ENCODE data around the gene COQ2. TPM values are rescaled to one million over a fixed set of nuclear protein-coding genes. Genes with fewer than 3 reads are reported as not detected.
"Not testable (repeated sequence)": the region's sequence is repeated elsewhere in the genome, so short reads cannot be mapped to it uniquely, and the experiment has no call there.

The COQ2 gene
- total and polyA plus RNA-seq, 7 donors, result 6.4 to 29.1 (median 12.4) TPM

DNA sequence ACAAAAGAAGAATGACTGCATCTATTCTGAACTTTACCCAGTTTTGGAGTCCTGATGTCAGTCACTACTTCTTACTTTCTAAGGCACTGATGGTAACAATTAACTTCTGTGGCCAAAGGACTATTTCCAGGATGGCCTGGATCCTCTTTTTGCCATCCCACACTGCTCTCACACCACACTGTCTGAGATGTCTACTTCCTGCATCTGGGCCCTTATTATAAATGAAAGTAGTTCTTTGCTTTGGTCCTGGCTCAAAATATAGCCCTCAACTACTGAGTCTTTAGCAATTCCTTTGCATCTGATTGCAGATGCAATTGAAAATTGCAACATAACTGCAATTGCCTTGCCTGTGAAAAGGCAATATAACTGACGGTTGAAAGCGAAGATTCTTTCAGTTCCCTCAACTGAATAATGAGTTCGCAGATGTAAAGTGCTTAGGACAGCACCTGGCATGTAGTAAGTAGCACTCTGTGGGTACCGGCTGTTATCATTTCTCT lies 44.2 kb downstream of the COQ2 start:
- ATAC-seq, result no peak
- H3K4me3 ChIP-seq, result no peak overlapping the region
- DNase-seq, result no peak

DNA sequence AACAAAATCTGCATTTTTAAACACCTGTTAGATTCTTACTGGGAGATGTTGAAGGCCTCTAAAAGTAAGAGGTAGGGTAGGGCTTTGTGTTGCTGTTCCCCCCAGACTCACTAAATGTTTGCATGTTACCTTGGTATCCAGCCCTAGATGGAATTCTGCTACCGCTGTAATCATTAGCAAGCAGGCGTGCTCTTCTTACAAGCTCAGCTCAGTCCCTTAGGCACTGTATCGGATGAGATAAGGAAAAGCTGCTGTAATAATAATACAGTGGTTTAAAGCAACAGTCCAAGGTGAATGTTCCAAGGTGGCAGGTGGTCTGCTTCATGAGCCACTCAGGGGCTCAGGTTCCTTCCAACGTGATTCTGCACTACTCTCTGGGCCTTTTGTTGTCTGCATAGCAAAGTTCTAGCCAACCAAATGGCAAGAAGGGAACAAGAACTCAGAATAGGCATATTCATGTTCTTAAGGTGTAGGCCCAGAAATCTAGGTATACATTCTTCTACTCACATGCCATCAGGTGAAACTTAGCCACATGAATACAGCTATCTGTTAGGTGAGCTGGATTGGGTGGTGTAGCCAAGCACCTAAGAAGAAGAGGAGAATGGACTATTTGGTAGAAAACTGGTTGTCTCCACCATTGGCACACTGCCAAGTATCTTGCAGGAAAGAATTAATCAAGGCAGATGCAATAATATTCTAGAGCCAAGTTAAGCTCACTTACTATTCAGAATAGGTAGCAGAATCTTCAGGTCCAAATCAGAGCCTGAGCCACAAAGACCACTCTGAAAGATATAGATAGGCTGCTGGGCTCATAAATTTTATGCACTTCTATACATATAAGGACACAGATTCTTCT lies 46.0 kb downstream of the COQ2 start:
- no peaks in the 10 kb centered on the region for H3K9me3 ChIP-seq
- 90 to 93% (median 91%) methylated on average over 4 of the region's 4 CpGs for WGBS, 3 donors
- no peak overlapping the region for H3K4me3 ChIP-seq
- no peak for TF ChIP-seq CTCF (IDR thresholded peaks at IDR 0.05)
- ATAC-seq, result no peak
- no peaks in the 10 kb centered on the region for H3K27me3 ChIP-seq (ENCODE audit: insufficient read depth in 3 of 3, low read length in 2 of 3)
- no peak for DNase-seq
- no peaks in the 10 kb centered on the region for H3K4me1 ChIP-seq
- intact Hi-C loops (cut with DNase I), result no loop called here
- no peaks in the 10 kb centered on the region for H3K36me3 ChIP-seq (ENCODE audit: insufficient read depth in 1 of 2, low read depth in 1 of 2)
- no peak overlapping the region for H3K27ac ChIP-seq

More for the DNA sequence above, 44.2 kb downstream of the COQ2 start:
- intact Hi-C loops (cut with DNase I), result no loop called here
- WGBS, 3 donors, result 87 to 88% (median 88%) methylated on average over 4 of the region's 4 CpGs
- Histone ChIP-seq H3K27me3 (ENCODE audit: insufficient read depth in 3 of 3, low read length in 2 of 3) (no peaks in the 10 kb centered on the region), H3K27ac (no peak overlapping the region), H3K36me3 (ENCODE audit: insufficient read depth in 1 of 2, low read depth in 1 of 2) (no peaks in the 10 kb centered on the region), H3K9me3 (no peaks in the 10 kb centered on the region), H3K4me1 (no peaks in the 10 kb centered on the region)
- TF ChIP-seq CTCF (IDR thresholded peaks at IDR 0.05), result no peak

DNA sequence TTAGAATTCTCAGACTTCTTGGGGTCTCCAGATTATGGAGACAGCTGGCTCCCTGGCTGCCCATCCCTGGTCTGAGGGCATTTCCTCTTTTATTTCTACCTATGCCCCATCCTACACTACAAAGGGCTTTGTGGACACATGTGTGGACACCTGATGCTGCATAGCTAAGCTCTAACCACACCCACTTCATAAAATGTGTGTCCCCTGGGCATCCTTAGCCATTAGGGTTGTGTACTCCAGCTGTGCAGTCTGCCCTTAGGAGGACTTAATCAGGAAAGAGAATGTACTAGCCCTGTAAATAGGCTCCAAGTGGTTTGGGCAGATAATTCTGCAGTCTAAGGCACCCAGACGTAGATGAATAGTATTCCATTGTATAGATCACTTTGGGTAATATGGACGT lies 47.0 kb downstream of the COQ2 start:
- Histone ChIP-seq H3K27me3 (ENCODE audit: insufficient read depth in 3 of 3, low read length in 2 of 3) (no peaks in the 10 kb centered on the region), H3K4me1 (no peaks in the 10 kb centered on the region), H3K9me3 (no peaks in the 10 kb centered on the region), H3K4me3 (no peak overlapping the region), H3K36me3 (ENCODE audit: insufficient read depth in 1 of 2, low read depth in 1 of 2) (no peaks in the 10 kb centered on the region), H3K27ac (no peak overlapping the region)
- DNase-seq (no peak), ATAC-seq (no peak)
- TF ChIP-seq CTCF (IDR thresholded peaks at IDR 0.05), result no peak
- intact Hi-C loops (cut with DNase I), result no loop called here
- 86 to 87% (median 86%) methylated on average over 2 of the region's 2 CpGs for WGBS, 3 donors

GRCh38 chr4:83235645-83236133 lies 48.9 kb downstream of the COQ2 start:
- H3K36me3 ChIP-seq (ENCODE audit: insufficient read depth in 1 of 2, low read depth in 1 of 2); H3K27ac ChIP-seq; intact Hi-C loops (cut with DNase I); DNase-seq; H3K9me3 ChIP-seq; H3K27me3 ChIP-seq (ENCODE audit: insufficient read depth in 3 of 3, low read length in 2 of 3); ATAC-seq; H3K4me3 ChIP-seq; H3K4me1 ChIP-seq: not testable (repeated sequence)
- WGBS, 3 donors, result 93 to 96% (median 94%) methylated on average over 3 of the region's 3 CpGs

GRCh38 chr4:83234902-83235644 lies 49.5 kb downstream of the COQ2 start:
- Histone ChIP-seq H3K4me3 (no peak overlapping the region), H3K27me3 (ENCODE audit: insufficient read depth in 3 of 3, low read length in 2 of 3) (no peaks in the 10 kb centered on the region), H3K9me3 (no peaks in the 10 kb centered on the region), H3K36me3 (ENCODE audit: insufficient read depth in 1 of 2, low read depth in 1 of 2) (no peaks in the 10 kb centered on the region), H3K27ac (no peak overlapping the region), H3K4me1 (no peaks in the 10 kb centered on the region)
- no peak for ATAC-seq
- no peak for TF ChIP-seq CTCF (IDR thresholded peaks at IDR 0.05)
- WGBS, 3 donors, result 89 to 90% (median 90%) methylated on average over 4 of the region's 4 CpGs
- intact Hi-C loops (cut with DNase I), result no loop called here
- no peak for DNase-seq

GRCh38 chr4:83234387-83234786 lies 50.2 kb downstream of the COQ2 start:
- DNase-seq; ATAC-seq; H3K4me1 ChIP-seq; H3K4me3 ChIP-seq; H3K27me3 ChIP-seq (ENCODE audit: insufficient read depth in 3 of 3, low read length in 2 of 3); H3K36me3 ChIP-seq (ENCODE audit: insufficient read depth in 1 of 2, low read depth in 1 of 2); H3K27ac ChIP-seq; intact Hi-C loops (cut with DNase I); H3K9me3 ChIP-seq: not testable (repeated sequence)
- 80 to 89% (median 87%) methylated on average over 3 of the region's 3 CpGs for WGBS, 3 donors

All from psoas muscle (tissue), 8 donors.